Mucosa of descending colon (tissue), 3 donors: ENCODE results near the gene RDX. TPM values are rescaled to one million over a fixed set of nuclear protein-coding genes. Genes with fewer than 3 reads are reported as not detected.

ENCODE experiments used
- ATAC-seq: fragments of 200-7000 bp; cut with Tn5 transposase; one replicate; pipeline ENCODE4 v1.9.1; 2020; ENCODE audit warnings: mild to moderate bottlenecking, moderate library complexity
- DNase-seq, 3 donors: peaks; one replicate each; pipeline ENCODE4 v3.0.0-alpha.2; 2020
- H3K36me3 ChIP-seq: fragments of 200-600 bp; one replicate; pipeline ENCODE4 v1.8.0; 2021; ENCODE audit warnings: low read depth, mild to moderate bottlenecking
- H3K4me1 ChIP-seq: fragments of 200-600 bp; one replicate; pipeline ENCODE4 v1.8.0; 2021; ENCODE audit warnings: low read depth, mild to moderate bottlenecking
- H3K4me3 ChIP-seq: fragments of 200-600 bp; one replicate; pipeline ENCODE4 v1.8.0; 2021; ENCODE audit warnings: mild to moderate bottlenecking
- H3K9me3 ChIP-seq: fragments of 200-600 bp; one replicate; pipeline ENCODE4 v1.8.0; 2021; ENCODE audit warnings: mild to moderate bottlenecking
- intact Hi-C, 2 donors: fragments of 100-400 bp; cut with DNase I in 1 of 2; cut with micrococcal nuclease in 1 of 2; formaldehyde crosslinking; loops; one replicate each; pipeline versions ENCODE4 v1.11.0 to v1.11.1; 2022; cut with DNase I, micrococcal nuclease
- total RNA-seq, 3 donors: library from RNA; stranded (reverse); fragmentation: NEBNext Ultra II Directional in 2 of 3; extraction: Animal tissue kit (Norgen Biotek cat#: 25700) in 2 of 3; gene quantifications; one replicate each; pipeline versions ENCODE4 v1.2.1 to v1.2.4, GENCODE V29; 2021 to 2023
- TF ChIP-seq, protein P1 (sequence below): fragments of 200-600 bp; IDR thresholded peaks from one replicate; pipeline ENCODE4 v1.8.0; 2022; ENCODE audit warnings: antibody characterized with exemption, mild to moderate bottlenecking
- donor health status: DM: no; HTN: no; CAD: no; lungs with moderate emphysema.
- donor health status: DM: no; HTN: no; CAD: no.
- donor health status: DM: no; HTN: yes; CAD: no.

RDX gene
- total RNA-seq, 3 donors from 2014 or later, result 26.7 to 83.7 (median 26.8) TPM

DNA sequence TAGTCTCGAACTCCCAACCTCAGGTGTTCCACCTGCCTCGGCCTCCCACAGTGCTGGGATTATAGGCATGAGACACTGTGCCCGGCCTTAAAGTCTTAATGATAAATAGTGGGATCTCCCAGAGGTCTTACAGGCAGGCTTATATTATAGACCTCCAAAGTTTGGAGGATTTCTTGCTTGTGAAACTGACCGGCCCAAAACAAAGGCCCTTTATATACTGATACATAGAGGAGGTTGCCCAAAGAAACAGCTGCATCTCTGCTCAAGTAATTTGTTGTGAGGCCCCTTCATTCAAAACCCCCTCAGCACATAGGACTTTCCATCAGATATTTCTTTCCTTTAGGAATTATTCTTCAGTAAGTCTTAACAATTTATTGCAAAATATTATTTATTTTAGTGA is 27.4 kb upstream of the RDX start:
- no peak overlapping the region for H3K4me3 ChIP-seq
- DNase-seq (no peak), ATAC-seq (no peak)
- TF ChIP-seq, protein P1, sequence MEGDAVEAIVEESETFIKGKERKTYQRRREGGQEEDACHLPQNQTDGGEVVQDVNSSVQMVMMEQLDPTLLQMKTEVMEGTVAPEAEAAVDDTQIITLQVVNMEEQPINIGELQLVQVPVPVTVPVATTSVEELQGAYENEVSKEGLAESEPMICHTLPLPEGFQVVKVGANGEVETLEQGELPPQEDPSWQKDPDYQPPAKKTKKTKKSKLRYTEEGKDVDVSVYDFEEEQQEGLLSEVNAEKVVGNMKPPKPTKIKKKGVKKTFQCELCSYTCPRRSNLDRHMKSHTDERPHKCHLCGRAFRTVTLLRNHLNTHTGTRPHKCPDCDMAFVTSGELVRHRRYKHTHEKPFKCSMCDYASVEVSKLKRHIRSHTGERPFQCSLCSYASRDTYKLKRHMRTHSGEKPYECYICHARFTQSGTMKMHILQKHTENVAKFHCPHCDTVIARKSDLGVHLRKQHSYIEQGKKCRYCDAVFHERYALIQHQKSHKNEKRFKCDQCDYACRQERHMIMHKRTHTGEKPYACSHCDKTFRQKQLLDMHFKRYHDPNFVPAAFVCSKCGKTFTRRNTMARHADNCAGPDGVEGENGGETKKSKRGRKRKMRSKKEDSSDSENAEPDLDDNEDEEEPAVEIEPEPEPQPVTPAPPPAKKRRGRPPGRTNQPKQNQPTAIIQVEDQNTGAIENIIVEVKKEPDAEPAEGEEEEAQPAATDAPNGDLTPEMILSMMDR, result no peak
- H3K9me3 ChIP-seq, result no peaks in the 10 kb centered on the region
- intact Hi-C loops, result no loop called here
- no peaks in the 10 kb centered on the region for H3K4me1 ChIP-seq
- H3K36me3 ChIP-seq, result no peaks in the 10 kb centered on the region

DNA sequence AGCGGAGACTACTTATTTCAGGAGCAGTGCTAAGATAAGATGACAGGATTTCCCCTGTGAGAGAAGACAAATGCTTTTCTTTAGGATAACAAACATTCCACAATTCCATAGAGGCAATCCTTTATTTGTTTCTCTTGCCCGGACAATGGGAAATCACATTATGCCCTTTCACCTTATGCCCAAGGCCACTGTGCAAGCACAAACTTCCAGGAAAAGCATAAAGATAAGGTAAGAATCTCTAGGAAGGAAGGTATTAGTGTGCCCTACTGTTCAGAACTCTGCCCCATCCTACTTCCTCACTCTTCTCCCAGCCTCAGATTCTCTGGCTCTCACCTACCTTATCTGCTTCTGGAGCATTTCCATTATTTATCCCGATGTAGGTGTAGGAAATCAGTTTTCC is 23.1 kb upstream of the RDX start:
- TF ChIP-seq, protein P1, result no peak
- H3K4me3 ChIP-seq, result no peak overlapping the region
- DNase-seq (no peak), ATAC-seq (no peak)
- H3K4me1 ChIP-seq, result no peaks in the 10 kb centered on the region
- H3K9me3 ChIP-seq, result no peaks in the 10 kb centered on the region
- intact Hi-C loops, result no loop called here
- H3K36me3 ChIP-seq, result no peaks in the 10 kb centered on the region

DNA sequence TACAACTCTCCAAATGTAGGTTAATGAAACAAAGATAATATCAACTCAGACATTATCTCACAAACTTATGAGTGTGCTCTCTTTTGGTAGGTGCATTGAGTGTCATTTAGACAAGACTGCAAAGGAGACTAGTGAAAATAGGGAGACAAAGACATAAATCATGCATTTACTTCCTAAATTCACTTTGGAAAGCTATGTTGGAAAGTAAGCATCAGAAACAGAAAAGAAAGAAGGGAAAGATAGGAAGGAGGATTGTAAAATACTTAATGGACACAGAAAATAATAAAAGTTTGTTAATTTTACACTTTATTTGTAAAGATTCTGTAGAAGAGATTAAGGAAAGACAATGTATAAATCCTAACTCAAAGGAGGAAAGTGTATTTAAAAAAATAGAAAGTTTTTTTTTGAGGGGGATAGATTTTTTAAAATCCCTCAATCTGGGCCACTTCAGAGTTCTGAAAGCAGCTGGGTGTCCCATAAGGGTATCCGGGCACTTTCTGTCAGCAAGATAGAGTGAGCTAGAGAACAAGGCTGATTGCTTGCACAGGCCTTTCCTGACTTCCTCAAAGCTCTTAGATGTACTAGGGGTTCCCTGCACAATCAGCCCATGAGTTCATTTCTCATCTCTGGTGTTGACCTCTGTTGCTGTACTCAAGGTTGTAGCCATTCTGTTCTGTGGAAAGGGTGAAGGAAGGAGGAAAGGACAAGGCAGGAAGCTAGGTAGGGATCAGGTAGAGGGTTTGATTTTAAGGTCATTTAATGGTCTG is 22.4 kb upstream of the RDX start:
- Histone ChIP-seq H3K4me3 (no peak overlapping the region), H3K4me1 (no peaks in the 10 kb centered on the region), H3K36me3 (no peaks in the 10 kb centered on the region), H3K9me3 (no peaks in the 10 kb centered on the region)
- intact Hi-C loops, result no loop called here
- DNase-seq (no peak), ATAC-seq (no peak)
- TF ChIP-seq, protein P1, result no peak

DNA sequence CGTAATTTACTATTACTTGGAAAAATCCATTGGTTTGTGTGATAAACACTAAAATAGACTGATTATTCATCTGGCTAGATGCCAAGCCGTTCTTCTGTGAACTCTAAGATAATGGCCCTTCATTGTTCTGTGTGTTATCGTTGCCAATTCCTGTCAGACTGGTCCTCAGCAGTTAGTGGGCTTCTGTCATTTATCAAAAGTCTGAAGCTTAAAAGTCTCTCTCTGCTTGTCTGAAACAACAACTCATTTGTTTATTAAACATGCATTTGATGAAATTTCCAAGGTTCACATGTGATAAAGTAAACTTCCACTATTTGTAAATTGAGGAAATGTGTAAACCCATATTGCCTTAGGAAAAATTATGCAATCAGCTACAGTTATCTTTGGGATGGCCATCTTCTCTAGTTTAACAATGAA is 21.1 kb upstream of the RDX start:
- TF ChIP-seq, protein P1, result no peak
- intact Hi-C loops, result no loop called here
- DNase-seq (no peak), ATAC-seq (no peak)
- Histone ChIP-seq H3K4me1 (no peaks in the 10 kb centered on the region), H3K36me3 (no peaks in the 10 kb centered on the region), H3K4me3 (no peak overlapping the region), H3K9me3 (no peaks in the 10 kb centered on the region)

DNA sequence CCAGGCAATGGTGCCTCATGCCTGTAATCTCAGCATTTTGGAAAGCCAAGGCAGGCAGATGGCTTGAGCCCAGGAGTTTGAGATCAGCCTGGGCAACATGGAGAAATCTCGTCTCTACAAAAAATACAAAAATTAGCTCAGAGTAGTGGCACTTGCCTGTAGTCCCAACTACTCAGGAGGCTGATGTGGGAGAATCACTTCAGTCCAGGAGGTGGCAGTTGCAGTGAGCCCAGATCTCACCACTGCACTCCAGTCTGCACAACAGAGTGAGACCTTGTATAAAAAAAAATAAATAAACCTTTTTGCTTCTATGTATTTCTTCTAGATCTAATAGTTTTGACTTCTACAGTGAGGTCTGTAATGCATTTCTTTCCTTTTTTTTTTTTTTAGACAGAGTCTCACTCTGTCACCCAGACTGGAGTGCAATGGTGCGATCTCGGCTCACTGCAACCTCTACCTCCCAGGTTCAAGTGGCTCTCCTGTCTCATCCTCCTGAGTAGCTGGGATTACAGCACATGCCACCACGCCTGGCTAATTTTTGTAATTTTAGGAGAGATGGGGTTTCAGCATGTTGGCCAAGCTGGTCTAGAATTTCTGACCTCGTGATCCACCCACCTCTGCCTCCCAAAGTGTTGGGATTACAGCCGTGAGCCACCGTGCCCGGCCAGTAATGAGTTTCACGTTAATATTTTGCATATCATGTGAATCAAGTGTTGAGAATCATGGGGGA is 18.1 kb upstream of the RDX start:
- DNase-seq, result no peak
- ATAC-seq, result no peak
- intact Hi-C loops, result no loop called here
- TF ChIP-seq, protein P1, result no peak
- no peaks in the 10 kb centered on the region for H3K4me1 ChIP-seq
- no peaks in the 10 kb centered on the region for H3K9me3 ChIP-seq
- no peak overlapping the region for H3K4me3 ChIP-seq
- H3K36me3 ChIP-seq, result no peaks in the 10 kb centered on the region
